Endothelial cell (in vitro differentiated cells): ENCODE data around the gene MBD3. TPM values are rescaled to one million over a fixed set of nuclear protein-coding genes. Genes with fewer than 3 reads are reported as not detected.

Source experiments
- DNase-seq: peaks from one replicate; pipeline ENCODE4 v3.0.0; 2021; ENCODE audit warnings: low spot score
- H3K27ac Mint-ChIP-seq: one replicate; pipeline ENCODE4 v1.8.0; 2021; ENCODE audit warnings: mixed read lengths, inconsistent platforms; ENCODE audit not compliant: unreplicated experiment
- H3K27me3 Mint-ChIP-seq: one replicate; pipeline ENCODE4 v1.8.0; 2021; ENCODE audit warnings: mild to moderate bottlenecking, moderate library complexity, mixed read lengths, inconsistent platforms; ENCODE audit not compliant: unreplicated experiment
- H3K36me3 Mint-ChIP-seq: one replicate; pipeline ENCODE4 v1.8.0; 2021; ENCODE audit warnings: mild to moderate bottlenecking, low read depth, mixed read lengths, inconsistent platforms; ENCODE audit not compliant: unreplicated experiment
- H3K4me1 Mint-ChIP-seq: one replicate; pipeline ENCODE4 v1.8.0; 2021; ENCODE audit warnings: mild to moderate bottlenecking, mixed read lengths, inconsistent platforms; ENCODE audit not compliant: unreplicated experiment
- H3K4me3 Mint-ChIP-seq: one replicate; pipeline ENCODE4 v1.8.0; 2021; ENCODE audit warnings: mild to moderate bottlenecking, mixed read lengths, inconsistent platforms; ENCODE audit not compliant: unreplicated experiment
- H3K9me3 Mint-ChIP-seq: one replicate; pipeline ENCODE4 v1.8.0; 2021; ENCODE audit warnings: mixed read lengths, inconsistent platforms; ENCODE audit not compliant: unreplicated experiment
- CTCF ChIP-seq: fragments of 200-600 bp; sonication (generic); IDR thresholded peaks from one replicate; pipeline ENCODE4 v1.5.0; 2021; ENCODE audit warnings: antibody characterized with exemption; ENCODE audit not compliant: unreplicated experiment
- total RNA-seq: library from RNA; stranded (reverse); fragmentation: NEBNext Ultra II Directional; extraction: Animal tissue kit (Norgen Biotek cat#: 25700); gene quantifications from one replicate; pipeline ENCODE4 v1.2.1, GENCODE V29; 2021; ENCODE audit not compliant: unreplicated experiment

MBD3 gene
- total RNA-seq, 1 donor from 2014 or later: 81.4 TPM

- no peak for TF ChIP-seq CTCF
- peaks cover under 1% of the 10 kb centered on the region for H3K27me3 Mint-ChIP-seq
- no peak overlapping the region for H3K4me3 Mint-ChIP-seq
- DNase-seq: no peak
- H3K9me3 Mint-ChIP-seq: no peaks in the 10 kb centered on the region
- H3K4me1 Mint-ChIP-seq: peaks cover 3% of the 10 kb centered on the region
- H3K36me3 Mint-ChIP-seq: peaks cover 9% of the 10 kb centered on the region
- H3K27ac Mint-ChIP-seq: no peak overlapping the region
Observed at GRCh38 chr19:1599460-1599846, 6.8 kb upstream of the MBD3 start.

- no peak for DNase-seq
- TF ChIP-seq CTCF: no peak
- Mint-ChIP-seq H3K27me3 (no peaks in the 10 kb centered on the region), H3K9me3 (no peaks in the 10 kb centered on the region), H3K27ac (no peak overlapping the region), H3K36me3 (peaks cover 9% of the 10 kb centered on the region), H3K4me1 (peaks cover 3% of the 10 kb centered on the region), H3K4me3 (no peak overlapping the region)
Observed at GRCh38 chr19:1598777-1599459, 6.3 kb upstream of the MBD3 start.

GRCh38 chr19:1593501-1593772 lies 772 bp upstream of the MBD3 start:
- H3K9me3 Mint-ChIP-seq: no peaks in the 10 kb centered on the region
- peak overlapping the region; percentile 92 for H3K4me3 Mint-ChIP-seq
- peaks cover 7% of the 10 kb centered on the region for H3K4me1 Mint-ChIP-seq
- H3K27ac Mint-ChIP-seq: no peak overlapping the region
- peaks cover 9% of the 10 kb centered on the region for H3K36me3 Mint-ChIP-seq
- DNase-seq: no peak
- H3K27me3 Mint-ChIP-seq: peaks cover 15% of the 10 kb centered on the region
- TF ChIP-seq CTCF: no peak

GRCh38 chr19:1592024-1592754 lies 476 bp downstream of the MBD3 start:
- DNase-seq: peak; percentile 87
- peaks cover 1% of the 10 kb centered on the region for H3K36me3 Mint-ChIP-seq
- peak overlapping the region; percentile 94 for H3K4me3 Mint-ChIP-seq
- H3K27me3 Mint-ChIP-seq: peaks cover 15% of the 10 kb centered on the region
- H3K9me3 Mint-ChIP-seq: no peaks in the 10 kb centered on the region
- no peak overlapping the region for H3K27ac Mint-ChIP-seq
- H3K4me1 Mint-ChIP-seq: peaks cover 7% of the 10 kb centered on the region
- TF ChIP-seq CTCF: no peak

- Mint-ChIP-seq H3K36me3 (no peaks in the 10 kb centered on the region), H3K4me1 (peaks cover 7% of the 10 kb centered on the region), H3K27ac (peak overlapping the region; percentile 67), H3K9me3 (no peaks in the 10 kb centered on the region), H3K27me3 (peaks cover 15% of the 10 kb centered on the region), H3K4me3 (peak overlapping the region; percentile 94)
- no peak for TF ChIP-seq CTCF
- DNase-seq: no peak
Observed at GRCh38 chr19:1591421-1592023, 1.1 kb downstream of the MBD3 start.
